Ascending aorta (tissue), 2 donors: ENCODE measurements around the gene MGAT5. TPM values are rescaled to one million over a fixed set of nuclear protein-coding genes. Genes with fewer than 3 reads are reported as not detected.

Experiments
- DNase-seq, 2 donors: peaks; one replicate each; pipeline ENCODE4 v3.0.0-alpha.2; 2019; ENCODE audit warnings: low spot score in 2 of 2
- H3K27ac ChIP-seq, 2 donors: fragments of 200-600 bp; sonication (generic); one replicate each; pipeline ENCODE4 v1.5.1; 2016 to 2017; ENCODE audit warnings: mild to moderate bottlenecking in 1 of 2
- H3K27me3 ChIP-seq: fragments of 200-600 bp; sonication (generic); one replicate; pipeline ENCODE4 v1.5.1; 2017
- H3K36me3 ChIP-seq, 2 donors: fragments of 200-600 bp; sonication (generic); one replicate each; pipeline ENCODE4 v1.5.1; 2016
- H3K4me1 ChIP-seq, 2 donors: fragments of 200-600 bp; sonication (generic); one replicate each; pipeline ENCODE4 v1.5.1; 2016 to 2017; ENCODE audit warnings: mild to moderate bottlenecking in 1 of 2
- H3K4me3 ChIP-seq, 2 donors: fragments of 200-600 bp; sonication (generic); one replicate each; pipeline ENCODE4 v1.5.1; 2016 to 2017; ENCODE audit warnings: mild to moderate bottlenecking in 1 of 2
- H3K9me3 ChIP-seq, 2 donors: fragments of 200-600 bp; sonication (generic); one replicate each; pipeline ENCODE4 v1.5.1; 2016
- intact Hi-C: fragments of 100-400 bp; cut with DNase I; formaldehyde crosslinking; loops from one replicate; pipeline ENCODE4 v1.15.1; 2023
- total RNA-seq: library from RNA; depleted of rRNA; stranded (reverse); fragments of >200 nt; gene quantifications from one replicate; pipeline ENCODE4 v1.1.0, GENCODE V29; 2016
- TF ChIP-seq, protein P1 (sequence below), 3 experiments: fragments of 200-600 bp in 2 of 3; fragments of 450-650 bp in 1 of 3; sonication (generic) in 2 of 3; IDR thresholded peaks; one replicate each; pipeline ENCODE4 v1.5.1; 2016 to 2019; ENCODE audit warnings: antibody characterized with exemption in 3 of 3, mild to moderate bottlenecking in 1 of 3, moderate library complexity in 1 of 3

MGAT5 gene
- total RNA-seq, 1 donor from 2014 or later = 15.4 TPM

DNA sequence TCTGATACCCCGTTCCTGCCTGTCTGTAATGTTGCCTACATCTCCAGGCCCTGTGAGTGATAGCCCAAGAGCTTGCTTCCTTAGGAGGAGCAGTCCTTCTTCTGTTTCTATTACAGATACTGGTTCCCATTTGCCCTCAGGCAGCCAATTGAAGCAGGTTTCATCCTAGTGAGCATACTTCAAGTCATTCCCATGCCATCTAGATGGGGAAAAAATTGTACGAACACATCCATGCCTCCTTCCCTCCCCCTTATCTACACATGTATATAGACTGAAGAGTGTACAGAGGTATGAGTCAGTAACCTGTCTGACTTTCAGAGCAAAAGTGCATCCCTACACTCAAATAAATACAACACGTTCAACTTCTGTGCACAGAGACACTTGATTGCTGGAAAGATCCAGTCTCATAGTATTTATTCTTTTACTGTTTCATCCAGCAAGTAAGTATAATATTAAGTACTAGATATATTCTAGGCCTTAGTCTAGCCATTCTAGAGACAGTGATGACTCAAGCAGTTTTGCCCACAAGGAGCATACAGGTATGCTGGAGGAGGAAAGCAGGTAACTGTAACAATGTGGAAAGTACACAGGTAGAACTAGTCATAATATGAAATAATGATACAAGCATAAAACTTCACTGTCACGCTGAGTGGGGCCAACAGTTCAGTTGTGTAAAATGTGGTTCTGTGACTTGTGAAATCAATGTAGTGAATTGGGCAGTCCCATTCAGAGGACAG is 153.4 kb downstream of the MGAT5 start:
- TF ChIP-seq, protein P1, sequence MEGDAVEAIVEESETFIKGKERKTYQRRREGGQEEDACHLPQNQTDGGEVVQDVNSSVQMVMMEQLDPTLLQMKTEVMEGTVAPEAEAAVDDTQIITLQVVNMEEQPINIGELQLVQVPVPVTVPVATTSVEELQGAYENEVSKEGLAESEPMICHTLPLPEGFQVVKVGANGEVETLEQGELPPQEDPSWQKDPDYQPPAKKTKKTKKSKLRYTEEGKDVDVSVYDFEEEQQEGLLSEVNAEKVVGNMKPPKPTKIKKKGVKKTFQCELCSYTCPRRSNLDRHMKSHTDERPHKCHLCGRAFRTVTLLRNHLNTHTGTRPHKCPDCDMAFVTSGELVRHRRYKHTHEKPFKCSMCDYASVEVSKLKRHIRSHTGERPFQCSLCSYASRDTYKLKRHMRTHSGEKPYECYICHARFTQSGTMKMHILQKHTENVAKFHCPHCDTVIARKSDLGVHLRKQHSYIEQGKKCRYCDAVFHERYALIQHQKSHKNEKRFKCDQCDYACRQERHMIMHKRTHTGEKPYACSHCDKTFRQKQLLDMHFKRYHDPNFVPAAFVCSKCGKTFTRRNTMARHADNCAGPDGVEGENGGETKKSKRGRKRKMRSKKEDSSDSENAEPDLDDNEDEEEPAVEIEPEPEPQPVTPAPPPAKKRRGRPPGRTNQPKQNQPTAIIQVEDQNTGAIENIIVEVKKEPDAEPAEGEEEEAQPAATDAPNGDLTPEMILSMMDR (IDR thresholded peaks at IDR 0.05) = no peak
- intact Hi-C loops = no loop called here

DNA sequence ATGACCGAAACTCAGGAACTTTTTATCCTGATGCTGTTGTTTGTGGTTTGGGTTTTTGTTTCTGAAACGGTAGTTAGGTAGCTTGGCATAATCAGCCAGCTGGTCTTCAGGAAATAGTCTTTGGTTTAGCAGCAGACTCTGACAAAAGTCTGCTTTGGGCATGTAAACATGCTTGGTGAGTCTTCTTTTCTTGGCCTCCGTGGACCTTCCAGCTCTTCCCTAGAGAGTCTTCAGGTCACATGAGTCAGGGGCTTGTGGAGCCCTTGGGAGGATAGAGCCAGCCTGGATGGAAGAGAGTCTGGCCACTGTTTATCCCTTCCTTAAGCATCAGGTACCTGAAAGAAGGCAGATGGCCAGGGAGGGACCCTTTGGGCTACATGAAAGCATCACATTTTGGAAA is 154.5 kb downstream of the MGAT5 start:
- no peak for DNase-seq
- intact Hi-C loops = no loop called here
- TF ChIP-seq, protein P1 (IDR thresholded peaks at IDR 0.05) = no peak
- Histone ChIP-seq H3K27ac (no peak overlapping the region), H3K4me3 (no peak overlapping the region), H3K36me3 (no peaks in the 10 kb centered on the region), H3K9me3 (no peaks in the 10 kb centered on the region), H3K4me1 (peaks cover 3 to 6% of the 10 kb centered on the region in 2 donors), H3K27me3 (no peaks in the 10 kb centered on the region)

More for the DNA sequence above, 153.4 kb downstream of the MGAT5 start:
- no peak for DNase-seq
- Histone ChIP-seq H3K27me3 (no peaks in the 10 kb centered on the region), H3K4me3 (no peak overlapping the region), H3K9me3 (no peaks in the 10 kb centered on the region), H3K27ac (no peak overlapping the region), H3K4me1 (peaks cover 3 to 14% of the 10 kb centered on the region in 2 donors), H3K36me3 (no peaks in the 10 kb centered on the region)

DNA sequence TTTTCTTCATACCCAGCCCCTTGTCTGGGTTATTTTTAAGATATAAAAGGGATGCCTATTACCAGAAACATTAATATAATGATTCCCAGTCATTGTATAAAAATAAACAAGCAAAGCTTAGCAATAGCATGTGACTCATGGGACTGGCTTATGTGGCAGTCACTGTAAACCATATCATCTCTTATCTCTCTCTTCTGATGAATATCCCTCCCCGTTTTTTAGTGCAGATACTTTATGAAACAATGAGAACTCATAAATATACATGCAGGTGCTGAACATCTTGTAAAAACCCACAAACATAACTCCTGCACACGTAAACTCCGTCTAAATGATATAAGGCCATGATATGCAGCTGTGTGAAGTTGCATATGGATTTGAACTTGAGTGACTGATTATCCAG is 154.9 kb downstream of the MGAT5 start:
- TF ChIP-seq, protein P1 (IDR thresholded peaks at IDR 0.05) = no peak
- no peak for DNase-seq
- H3K4me1 ChIP-seq = peaks cover 3 to 6% of the 10 kb centered on the region in 2 donors
- no peak overlapping the region for H3K4me3 ChIP-seq
- H3K27me3 ChIP-seq = no peaks in the 10 kb centered on the region
- H3K9me3 ChIP-seq = no peaks in the 10 kb centered on the region
- H3K36me3 ChIP-seq = no peaks in the 10 kb centered on the region
- H3K27ac ChIP-seq = no peak overlapping the region
- intact Hi-C loops = no loop called here

DNA sequence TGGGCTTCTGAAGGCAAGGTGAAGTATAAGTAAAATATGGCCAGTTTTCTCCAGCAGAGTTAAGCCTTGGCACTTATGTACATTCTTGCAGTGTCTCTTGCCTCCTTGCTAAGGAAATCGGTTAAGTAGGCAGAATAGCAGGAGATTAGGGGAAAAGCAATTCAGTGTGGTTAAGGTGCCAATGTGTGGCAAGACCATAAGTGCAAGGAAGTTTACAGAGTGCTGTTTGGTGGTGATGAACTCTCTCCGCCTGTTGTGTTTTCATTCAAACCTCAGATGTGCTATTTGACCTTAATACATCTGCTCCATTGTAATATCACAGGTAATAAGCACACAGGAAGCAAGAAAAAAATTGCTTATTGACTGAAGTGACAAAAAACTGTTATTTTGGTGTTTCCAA is 156.1 kb downstream of the MGAT5 start:
- Histone ChIP-seq H3K4me3 (no peak overlapping the region), H3K27ac (no peak overlapping the region), H3K4me1 (peaks cover 3 to 6% of the 10 kb centered on the region in 2 donors), H3K36me3 (no peaks in the 10 kb centered on the region), H3K27me3 (no peaks in the 10 kb centered on the region), H3K9me3 (no peaks in the 10 kb centered on the region)
- intact Hi-C loops = loop anchor here (5.0 kb wide), 1 partner anchor 203 kb away; no protein-coding TSS in a partner anchor
- DNase-seq = no peak
- TF ChIP-seq, protein P1 (IDR thresholded peaks at IDR 0.05) = no peak

DNA sequence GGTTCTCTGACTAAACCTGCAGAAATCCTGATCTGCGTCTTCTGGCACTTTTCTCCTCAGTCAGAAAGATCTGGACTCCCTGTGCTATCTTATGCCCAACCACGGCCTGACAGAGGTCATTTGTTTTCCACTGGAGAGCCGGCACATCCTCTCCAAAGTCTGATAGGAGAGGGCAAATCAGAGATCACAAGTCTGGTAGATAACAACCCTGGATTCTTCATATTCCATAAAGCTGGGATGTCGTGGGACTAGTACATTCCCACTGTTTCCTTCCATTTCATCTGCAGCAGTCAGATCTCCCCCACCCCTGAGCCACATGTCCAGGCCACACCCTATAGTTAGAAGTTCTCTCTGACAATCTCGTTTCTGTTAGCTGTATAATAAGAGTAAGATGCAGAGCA is 157.0 kb downstream of the MGAT5 start:
- DNase-seq = no peak
- peaks cover 3 to 6% of the 10 kb centered on the region in 2 donors for H3K4me1 ChIP-seq
- TF ChIP-seq, protein P1 (IDR thresholded peaks at IDR 0.05) = no peak
- H3K4me3 ChIP-seq = no peak overlapping the region
- no peaks in the 10 kb centered on the region for H3K27me3 ChIP-seq
- no peaks in the 10 kb centered on the region for H3K36me3 ChIP-seq
- no peak overlapping the region for H3K27ac ChIP-seq
- intact Hi-C loops = loop anchor here (5.0 kb wide), 1 partner anchor 204 kb away; no protein-coding TSS in a partner anchor
- no peaks in the 10 kb centered on the region for H3K9me3 ChIP-seq
